Tibial nerve (tissue), 4 donors: ENCODE measurements around the gene ANKS6. TPM values are rescaled to one million over a fixed set of nuclear protein-coding genes. Genes with fewer than 3 reads are reported as not detected.

Experiments
- DNase-seq, 2 donors: peaks; one replicate each; pipeline ENCODE4 v3.0.0-alpha.2; 2019; ENCODE audit warnings: low spot score in 2 of 2
- H3K27ac ChIP-seq, 4 donors: fragments of 200-600 bp; sonication (generic) in 3 of 4; one replicate each; pipeline ENCODE4 v1.5.1; 2017 to 2019; ENCODE audit warnings: mild to moderate bottlenecking in 1 of 4
- H3K27me3 ChIP-seq, 2 donors: fragments of 200-600 bp; sonication (generic) in 1 of 2; one replicate each; pipeline versions ENCODE4 v1.5.1 to v1.6.0; 2017 to 2019
- H3K36me3 ChIP-seq, 3 donors: fragments of 200-600 bp; sonication (generic); one replicate each; pipeline ENCODE4 v1.5.1; 2018 to 2019
- H3K4me1 ChIP-seq, 4 donors: fragments of 200-600 bp; sonication (generic) in 3 of 4; one replicate each; pipeline ENCODE4 v1.5.1; 2017 to 2019
- H3K4me3 ChIP-seq, 4 donors: fragments of 200-600 bp; sonication (generic) in 3 of 4; one replicate each; pipeline ENCODE4 v1.5.1; 2017 to 2019; ENCODE audit warnings: mild to moderate bottlenecking in 1 of 4, moderate library complexity in 1 of 4
- H3K9me3 ChIP-seq, 4 donors: fragments of 200-600 bp; sonication (generic) in 3 of 4; one replicate each; pipeline ENCODE4 v1.5.1; 2017 to 2019
- CTCF ChIP-seq, 5 experiments: fragments of 200-600 bp in 3 of 5; fragments of 450-650 bp in 2 of 5; sonication (generic) in 3 of 5; IDR thresholded peaks; one replicate each; pipeline ENCODE4 v1.5.1; 2016 to 2019; ENCODE audit warnings: antibody characterized with exemption in 5 of 5, mild to moderate bottlenecking in 3 of 5, moderate library complexity in 2 of 5
- EP300 ChIP-seq, 2 donors: sonication (generic); formaldehyde crosslinking; IDR thresholded peaks; one replicate each; pipeline ENCODE4 v1.6.1; 2017; ENCODE audit warnings: antibody characterized with exemption in 2 of 2, mild to moderate bottlenecking in 1 of 2
- POLR2A ChIP-seq, 2 donors: fragments of 450-650 bp; IDR thresholded peaks; one replicate each; pipeline ENCODE4 v1.6.1; 2017; ENCODE audit warnings: antibody characterized with exemption in 2 of 2, mild to moderate bottlenecking in 2 of 2, moderate library complexity in 2 of 2
- WGBS, 2 donors: methylation state at CpG; one replicate each; pipeline ENCODE4 v1.1.5; 2018; 5-methylcytosine and 5-hydroxymethylcytosine counted together
- total RNA-seq, 4 donors: library from RNA; depleted of rRNA; stranded (reverse); fragments of >200 nt; gene quantifications; one replicate each; pipeline ENCODE4 v1.1.0, GENCODE V29; 2016

The ANKS6 gene
- total RNA-seq, 4 donors from 2014 or later, result 13.8 to 46.2 (median 27.9) TPM

- DNase-seq, result no peak
- WGBS, 2 donors, result 92 to 98% methylated on average over 4 of the region's 4 CpGs
- H3K27me3 ChIP-seq, result no peaks in the 10 kb centered on the region
- H3K27ac ChIP-seq, result no peak overlapping the region
- no peaks in the 10 kb centered on the region for H3K9me3 ChIP-seq
- no peak overlapping the region for H3K4me3 ChIP-seq
- H3K36me3 ChIP-seq, result peaks cover 0 to 32% (median 0%) of the 10 kb centered on the region in 3 donors
- no peak for TF ChIP-seq CTCF (IDR thresholded peaks at IDR 0.05)
- no peak for TF ChIP-seq POLR2A (IDR thresholded peaks at IDR 0.05)
- TF ChIP-seq EP300 (IDR thresholded peaks at IDR 0.05), result no peak
- H3K4me1 ChIP-seq, result peaks cover 0 to 26% (median 2%) of the 10 kb centered on the region in 4 donors
Observed at GRCh38 chr9:98786750-98787510, 9.4 kb downstream of the ANKS6 start.

DNA sequence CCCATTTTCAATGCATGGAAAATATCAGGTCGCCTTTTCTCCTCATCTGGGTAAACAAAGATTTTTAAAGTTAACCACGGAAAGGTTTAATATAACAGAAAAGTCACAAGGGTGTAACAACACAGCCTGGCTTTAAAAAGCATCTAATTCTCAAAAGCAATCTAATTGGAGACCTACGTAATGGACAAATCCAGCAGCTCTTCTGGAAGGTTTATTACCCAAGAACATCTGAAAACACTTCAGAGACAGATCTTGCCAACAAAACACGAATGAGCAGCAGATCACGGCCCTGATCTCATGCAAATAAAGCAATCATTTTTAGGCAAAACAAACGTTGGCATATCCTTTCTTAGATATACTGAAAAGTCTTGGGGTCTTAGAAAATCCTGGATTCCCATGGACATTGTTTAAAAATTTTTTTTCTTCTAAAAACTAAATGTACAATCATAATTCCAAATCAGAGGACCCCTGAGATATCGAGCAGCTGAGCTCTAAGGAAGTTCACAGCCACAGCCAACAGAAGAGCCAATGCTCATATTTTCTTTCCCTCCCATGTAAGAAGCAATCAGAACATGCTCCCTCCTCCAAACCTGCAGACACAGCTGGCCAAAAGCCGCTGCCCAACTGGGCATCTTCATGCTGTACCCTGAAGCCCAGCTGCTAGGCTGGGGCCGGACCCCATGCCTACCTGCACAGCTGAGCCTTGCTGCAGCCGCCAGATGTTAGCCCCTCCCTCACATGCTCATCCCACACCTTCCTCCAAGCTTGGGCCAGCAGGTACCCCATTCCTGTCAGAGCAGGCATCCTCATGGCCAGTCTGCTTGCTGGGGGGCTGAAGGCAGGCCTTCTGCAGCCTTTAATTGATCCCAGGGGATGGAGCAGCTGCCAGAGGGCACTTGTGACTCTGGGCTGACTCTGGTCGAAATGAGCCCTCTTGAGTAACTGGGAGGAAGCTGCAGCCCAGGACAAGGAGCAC, 11.2 kb downstream of the ANKS6 start:
- Histone ChIP-seq H3K4me3 (no peak overlapping the region), H3K27me3 (no peaks in the 10 kb centered on the region), H3K4me1 (peaks cover 0 to 13% (median 0%) of the 10 kb centered on the region in 4 donors), H3K36me3 (peaks cover 0 to 47% (median 0%) of the 10 kb centered on the region in 3 donors), H3K27ac (peak overlapping the region in 2 of 4 donors; percentile 49 to 60), H3K9me3 (no peaks in the 10 kb centered on the region)
- peak in 1 of 2 donors; percentile 14 for TF ChIP-seq EP300 (IDR thresholded peaks at IDR 0.05)
- TF ChIP-seq CTCF (IDR thresholded peaks at IDR 0.05), result no peak
- 62 to 66% methylated on average over 10 to 11 of the region's 11 CpGs for WGBS, 2 donors
- no peak for DNase-seq

DNA sequence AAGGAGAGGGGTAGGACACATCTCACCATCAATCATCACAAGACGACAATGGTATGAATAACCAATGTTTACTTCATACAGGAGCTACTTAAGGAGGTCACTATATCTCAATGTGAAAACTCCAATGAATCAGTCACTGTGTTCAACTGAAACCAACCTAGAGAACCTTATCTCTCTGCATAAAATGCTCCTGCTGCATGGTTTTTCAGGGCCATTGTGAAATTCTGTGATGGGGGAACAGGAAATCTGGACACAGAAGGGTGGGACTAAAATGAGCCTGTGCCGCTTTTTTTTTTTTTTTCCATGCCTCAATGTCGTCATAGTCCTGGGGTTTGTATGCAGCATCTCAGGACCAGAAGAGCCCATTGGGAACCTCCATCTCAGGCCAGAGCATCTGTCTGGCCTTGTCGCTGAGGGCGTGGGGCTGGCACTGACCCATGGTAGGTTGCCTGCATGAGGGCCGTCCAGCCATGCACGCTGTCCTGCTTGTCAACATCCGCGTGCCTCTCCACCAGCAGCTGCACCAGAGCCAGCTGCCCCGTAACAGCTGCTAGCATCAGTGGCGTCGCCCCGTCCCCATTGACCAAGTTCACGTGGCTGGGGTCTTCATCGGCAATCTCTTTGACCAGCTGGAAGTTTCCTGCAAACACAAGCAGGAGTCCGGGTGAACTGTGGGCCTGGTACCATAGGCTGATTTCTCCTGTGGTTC, 12.7 kb downstream of the ANKS6 start:
- H3K4me1 ChIP-seq, result peaks cover 0 to 13% (median 0%) of the 10 kb centered on the region in 4 donors
- peak overlapping the region in 1 of 4 donors; percentile 38 for H3K27ac ChIP-seq
- TF ChIP-seq POLR2A (IDR thresholded peaks at IDR 0.05) (no peak), EP300 (IDR thresholded peaks at IDR 0.05) (no peak), CTCF (IDR thresholded peaks at IDR 0.05) (no peak)
- H3K36me3 ChIP-seq, result peaks cover 0 to 49% (median 0%) of the 10 kb centered on the region in 3 donors
- 89 to 92% methylated on average over 16 of the region's 16 CpGs for WGBS, 2 donors
- H3K9me3 ChIP-seq, result no peaks in the 10 kb centered on the region
- DNase-seq, result no peak
- no peak overlapping the region for H3K4me3 ChIP-seq
- no peaks in the 10 kb centered on the region for H3K27me3 ChIP-seq

DNA sequence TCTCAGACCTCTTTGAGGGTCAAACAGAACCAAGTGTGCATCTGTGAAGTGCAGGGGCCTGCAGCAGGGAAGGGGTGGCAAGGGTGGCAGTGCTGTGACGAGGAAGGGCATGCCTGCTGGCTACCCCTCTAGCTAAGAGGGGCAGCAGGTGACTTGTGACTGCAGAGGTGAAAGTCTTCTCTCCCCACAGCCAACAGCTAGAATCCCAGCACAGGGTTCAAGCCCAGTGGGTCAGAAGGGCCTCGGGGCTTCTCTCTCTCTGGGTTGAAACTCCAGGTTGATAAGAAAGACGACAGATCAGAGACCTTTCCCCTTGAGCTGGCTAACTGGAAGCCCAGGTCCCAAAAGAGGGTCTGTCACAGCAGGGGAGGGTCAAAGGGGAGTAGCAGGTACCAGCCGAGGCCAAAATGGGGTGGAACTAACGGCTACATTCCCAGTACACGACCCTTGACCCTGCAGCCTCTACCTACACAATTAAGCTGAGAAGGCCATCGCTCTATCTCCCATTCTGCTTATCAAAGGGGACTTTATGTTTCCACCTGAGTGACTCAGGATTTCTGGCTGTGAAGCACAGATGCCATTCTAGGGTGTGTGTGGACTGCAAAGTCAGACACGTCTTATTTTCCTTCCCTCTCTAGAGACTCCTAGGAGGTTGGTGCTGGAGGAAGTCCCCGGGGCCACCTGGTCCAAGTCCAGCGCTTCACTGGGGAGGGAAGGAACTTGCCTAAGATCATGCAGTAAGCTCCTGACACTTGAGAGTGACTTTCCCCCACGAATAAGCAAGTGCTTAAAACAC, 14.6 kb downstream of the ANKS6 start:
- Histone ChIP-seq H3K36me3 (peaks cover 0 to 68% (median 0%) of the 10 kb centered on the region in 3 donors), H3K4me1 (peaks cover 0 to 13% (median 0%) of the 10 kb centered on the region in 4 donors), H3K27ac (no peak overlapping the region), H3K9me3 (no peaks in the 10 kb centered on the region), H3K27me3 (no peaks in the 10 kb centered on the region), H3K4me3 (no peak overlapping the region)
- WGBS, 2 donors, result 82 to 86% methylated on average over 11 of the region's 11 CpGs
- TF ChIP-seq POLR2A (IDR thresholded peaks at IDR 0.05), result no peak
- no peak for TF ChIP-seq EP300 (IDR thresholded peaks at IDR 0.05)
- no peak for TF ChIP-seq CTCF (IDR thresholded peaks at IDR 0.05)
- DNase-seq, result no peak
